Measurements from ENCODE around the gene CYLD.

GRCh38 chr16:50841081-50841886 is 99.4 kb downstream of the CYLD start:
- TF ChIP-seq, protein P1, sequence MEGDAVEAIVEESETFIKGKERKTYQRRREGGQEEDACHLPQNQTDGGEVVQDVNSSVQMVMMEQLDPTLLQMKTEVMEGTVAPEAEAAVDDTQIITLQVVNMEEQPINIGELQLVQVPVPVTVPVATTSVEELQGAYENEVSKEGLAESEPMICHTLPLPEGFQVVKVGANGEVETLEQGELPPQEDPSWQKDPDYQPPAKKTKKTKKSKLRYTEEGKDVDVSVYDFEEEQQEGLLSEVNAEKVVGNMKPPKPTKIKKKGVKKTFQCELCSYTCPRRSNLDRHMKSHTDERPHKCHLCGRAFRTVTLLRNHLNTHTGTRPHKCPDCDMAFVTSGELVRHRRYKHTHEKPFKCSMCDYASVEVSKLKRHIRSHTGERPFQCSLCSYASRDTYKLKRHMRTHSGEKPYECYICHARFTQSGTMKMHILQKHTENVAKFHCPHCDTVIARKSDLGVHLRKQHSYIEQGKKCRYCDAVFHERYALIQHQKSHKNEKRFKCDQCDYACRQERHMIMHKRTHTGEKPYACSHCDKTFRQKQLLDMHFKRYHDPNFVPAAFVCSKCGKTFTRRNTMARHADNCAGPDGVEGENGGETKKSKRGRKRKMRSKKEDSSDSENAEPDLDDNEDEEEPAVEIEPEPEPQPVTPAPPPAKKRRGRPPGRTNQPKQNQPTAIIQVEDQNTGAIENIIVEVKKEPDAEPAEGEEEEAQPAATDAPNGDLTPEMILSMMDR (IDR thresholded peaks at IDR 0.05; ENCODE audit: poor library complexity, severe bottlenecking): no peak
- TF ChIP-seq POLR2AphosphoS5 (IDR thresholded peaks at IDR 0.05): no peak
- TF ChIP-seq RAD21 (conservative IDR thresholded peaks at IDR 0.05): no peak
- no peak for TF ChIP-seq EZH2 (IDR thresholded peaks at IDR 0.05; ENCODE audit: borderline replicate concordance, insufficient read depth, low read length, poor library complexity, severe bottlenecking)
- TF ChIP-seq REST (IDR thresholded peaks at IDR 0.05; ENCODE audit: borderline replicate concordance): no peak
- no peak for TF ChIP-seq TAF1 (IDR thresholded peaks at IDR 0.05; ENCODE audit: low read depth)
- TF ChIP-seq MXI1 (conservative IDR thresholded peaks at IDR 0.05; ENCODE audit: poor library complexity, severe bottlenecking): no peak

Measured in neural cell (in vitro differentiated cells).